ENCODE measurements around the gene PSD4. TPM values are rescaled to one million over a fixed set of nuclear protein-coding genes. Genes with fewer than 3 reads are reported as not detected.

The PSD4 gene
- total and polyA plus RNA-seq, 2 experiments from 2014 or later, result 15.1 to 26.5 TPM

DNA sequence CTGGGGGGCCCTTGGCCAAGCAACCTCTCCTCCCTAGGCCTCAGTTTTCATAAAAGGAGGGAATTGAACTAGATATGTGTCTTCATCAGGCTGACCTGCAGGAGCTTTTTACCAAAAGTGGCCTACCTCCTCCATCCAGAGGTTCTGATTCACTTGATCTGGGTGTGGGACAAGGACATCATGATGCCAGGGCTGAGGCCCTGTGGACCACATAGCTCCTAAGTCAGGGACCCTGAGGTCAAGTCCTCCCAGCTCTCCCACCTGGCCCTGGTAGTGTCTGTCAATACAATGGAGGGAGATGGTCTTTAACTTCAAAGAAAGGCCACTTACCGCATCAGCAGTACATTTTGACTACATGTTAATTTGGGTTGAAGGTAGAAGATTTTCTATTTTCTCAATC, 35.9 kb upstream of the PSD4 start:
- Histone ChIP-seq H3K9me2 (replicated peaks; ENCODE audit: insufficient read depth) (no peaks in the 10 kb centered on the region), H3K36me3 (replicated peaks; ENCODE audit: insufficient read depth, low read depth) (no peaks in the 10 kb centered on the region), H3K4me3 (no peak overlapping the region), H3K27me3 (no peaks in the 10 kb centered on the region), H3K4me1 (ENCODE audit: insufficient read depth) (peaks cover 9% of the 10 kb centered on the region), H3K9me3 (ENCODE audit: low read depth) (no peaks in the 10 kb centered on the region), H4K20me1 (ENCODE audit: insufficient read depth, poor library complexity, severe bottlenecking) (no peaks in the 10 kb centered on the region), H2AFZ (no peak overlapping the region), H3K27ac (no peak overlapping the region), H3K4me2 (no peak overlapping the region), H3K79me2 (no peaks in the 10 kb centered on the region)
- DNase-seq (ENCODE audit: low spot score), result no peak
- TF ChIP-seq EZH2phosphoT487 (IDR thresholded peaks at IDR 0.05; ENCODE audit: low read depth, severe bottlenecking, unreplicated experiment) (no peak), EZH2 (IDR thresholded peaks at IDR 0.05; ENCODE audit: borderline replicate concordance) (no peak), CTCF (IDR thresholded peaks at IDR 0.05; ENCODE audit: poor library complexity) (no peak)
- WGBS (ENCODE audit: low lambda C conversion rate, missing lambda C conversion rate), result 100% methylated on average over 1 of the region's 1 CpG

DNA sequence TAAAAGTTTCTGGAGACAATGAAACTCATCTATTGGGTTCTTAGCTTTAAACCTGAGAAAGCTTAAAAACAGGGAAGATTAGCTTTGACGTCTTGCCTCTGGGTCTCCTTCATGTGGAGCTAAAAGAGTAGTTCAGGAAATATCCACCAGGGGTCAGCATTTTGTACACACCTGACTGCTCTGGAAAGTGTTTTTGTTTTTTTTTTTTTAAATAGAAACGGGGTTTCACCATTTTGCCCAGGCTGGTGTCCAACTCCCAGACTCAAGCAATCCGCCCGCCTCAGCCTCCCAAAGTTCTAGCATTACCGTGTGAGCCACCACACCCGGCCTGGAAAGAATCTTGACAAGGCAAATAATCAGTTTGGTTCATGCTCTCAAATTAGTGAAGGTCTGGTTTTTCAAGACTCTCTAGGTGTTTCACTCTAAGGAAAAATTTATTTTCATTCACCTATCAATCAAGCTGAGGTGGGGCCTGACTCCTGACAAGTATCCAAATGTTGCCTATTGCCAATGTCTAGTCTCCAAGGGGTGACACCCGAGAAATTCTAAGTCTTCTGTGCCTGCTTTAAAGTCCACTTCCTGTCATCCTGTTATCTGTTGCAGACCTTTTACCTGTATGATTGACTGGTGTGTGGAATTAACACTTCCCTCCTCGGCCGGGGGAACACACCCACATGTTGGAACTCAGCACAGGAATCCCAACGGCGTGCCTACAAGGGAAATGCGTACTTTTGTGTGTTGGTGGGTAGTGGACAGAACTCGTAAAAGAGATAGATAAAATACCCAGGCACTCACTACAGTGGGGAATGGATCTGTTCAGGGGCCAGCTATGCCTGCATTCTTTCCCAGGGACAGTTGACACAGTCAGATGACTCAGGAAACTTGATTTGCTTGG, 35.1 kb upstream of the PSD4 start:
- TF ChIP-seq CTCF (IDR thresholded peaks at IDR 0.05; ENCODE audit: poor library complexity) (peak; percentile 80), EZH2 (IDR thresholded peaks at IDR 0.05; ENCODE audit: borderline replicate concordance) (no peak)
- peak overlapping the region; percentile 75 for H3K27ac ChIP-seq
- H3K9me3 ChIP-seq (ENCODE audit: low read depth), result no peaks in the 10 kb centered on the region
- H3K4me3 ChIP-seq, result no peak overlapping the region
- H4K20me1 ChIP-seq (ENCODE audit: insufficient read depth, poor library complexity, severe bottlenecking), result no peaks in the 10 kb centered on the region
- H3K9me2 ChIP-seq (replicated peaks; ENCODE audit: insufficient read depth), result no peaks in the 10 kb centered on the region
- peak overlapping the region; percentile 57 for H2AFZ ChIP-seq
- no peaks in the 10 kb centered on the region for H3K36me3 ChIP-seq (replicated peaks; ENCODE audit: insufficient read depth, low read depth)
- no peaks in the 10 kb centered on the region for H3K27me3 ChIP-seq
- 23% methylated on average over 13 of the region's 13 CpGs for WGBS (ENCODE audit: low lambda C conversion rate, missing lambda C conversion rate)
- H3K4me2 ChIP-seq, result peak overlapping the region; percentile 67
- no peaks in the 10 kb centered on the region for H3K79me2 ChIP-seq
- peaks cover 9% of the 10 kb centered on the region for H3K4me1 ChIP-seq (ENCODE audit: insufficient read depth)
- DNase-seq (ENCODE audit: low spot score), result peak; percentile 87

DNA sequence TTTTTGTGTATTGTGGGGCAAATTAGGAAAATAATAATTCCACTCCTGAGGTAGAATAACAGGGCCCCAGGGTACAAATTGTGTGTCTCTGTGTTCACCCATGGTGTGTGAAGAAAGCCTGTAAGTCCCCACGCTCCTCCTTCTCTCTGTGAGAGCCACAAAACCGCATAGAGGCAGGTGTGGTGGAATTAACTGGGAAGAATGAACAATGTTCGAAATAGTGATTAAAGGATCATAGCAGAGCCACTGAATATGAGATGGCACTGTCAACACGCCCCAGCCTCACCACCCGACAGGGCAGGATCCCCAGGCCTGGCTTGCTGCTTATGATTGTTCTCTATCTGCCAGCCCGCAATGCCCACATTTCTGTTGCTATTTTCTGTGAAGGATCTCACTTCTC, 32.3 kb upstream of the PSD4 start:
- 95% methylated on average over 6 of the region's 6 CpGs for WGBS (ENCODE audit: low lambda C conversion rate, missing lambda C conversion rate)
- H3K27me3 ChIP-seq, result no peaks in the 10 kb centered on the region
- no peak for DNase-seq (ENCODE audit: low spot score)
- no peaks in the 10 kb centered on the region for H3K9me2 ChIP-seq (replicated peaks; ENCODE audit: insufficient read depth)
- H2AFZ ChIP-seq, result no peak overlapping the region
- TF ChIP-seq CTCF (IDR thresholded peaks at IDR 0.05; ENCODE audit: poor library complexity) (no peak), EZH2 (IDR thresholded peaks at IDR 0.05; ENCODE audit: borderline replicate concordance) (no peak), EZH2phosphoT487 (IDR thresholded peaks at IDR 0.05; ENCODE audit: low read depth, severe bottlenecking, unreplicated experiment) (no peak)
- H3K79me2 ChIP-seq, result no peaks in the 10 kb centered on the region
- no peak overlapping the region for H3K4me3 ChIP-seq
- peaks cover 9% of the 10 kb centered on the region for H3K4me1 ChIP-seq (ENCODE audit: insufficient read depth)
- no peaks in the 10 kb centered on the region for H4K20me1 ChIP-seq (ENCODE audit: insufficient read depth, poor library complexity, severe bottlenecking)
- no peaks in the 10 kb centered on the region for H3K36me3 ChIP-seq (replicated peaks; ENCODE audit: insufficient read depth, low read depth)
- H3K4me2 ChIP-seq, result no peak overlapping the region
- H3K9me3 ChIP-seq (ENCODE audit: low read depth), result no peaks in the 10 kb centered on the region
- H3K27ac ChIP-seq, result no peak overlapping the region
